ENCODE measurements around the gene PRPF19. TPM values are rescaled to one million over a fixed set of nuclear protein-coding genes. Genes with fewer than 3 reads are reported as not detected.

The PRPF19 gene
- total and polyA plus RNA-seq, 2 of the 4 experiments (the other 2 are of a cell fraction), result 29.8 to 50.4 TPM

DNA sequence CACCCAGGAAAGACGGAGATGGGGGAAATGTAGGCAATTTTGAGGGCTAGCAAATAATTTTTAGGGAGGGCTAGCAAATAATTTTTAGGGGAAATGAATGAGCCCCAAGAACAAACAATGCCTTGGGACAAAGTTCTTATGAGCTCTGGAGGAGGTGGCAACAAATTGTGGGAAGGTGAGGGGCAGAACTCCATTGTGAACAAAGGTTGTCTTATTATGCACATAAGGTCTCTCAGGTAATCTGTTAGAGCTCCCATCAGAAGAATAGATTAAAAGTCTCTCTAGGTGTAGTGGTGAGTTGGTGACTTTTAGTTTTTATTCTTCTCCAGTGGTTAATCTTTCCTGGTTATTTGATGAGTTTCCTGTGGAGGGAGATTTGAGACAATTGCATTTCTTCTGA lies 2.4 kb upstream of the PRPF19 start:
- H3K9me3 ChIP-seq (ENCODE audit: control insufficient read depth, insufficient read depth, low read length), result no peaks in the 10 kb centered on the region
- DNase-seq, result no peak
- POLR2A ChIA-PET (ENCODE audit: unreplicated experiment), result no interaction called here
- WGBS, 2 experiments (ENCODE audit: extremely low coverage in 2 of 2, insufficient read length in 1 of 2), result 13% methylated on average over 1 of the region's 1 CpG; no CpG with 5 or more reads in 1 of the 2 experiments
- H4K5ac ChIP-seq (ENCODE audit: low read depth, low read length), result no peak overlapping the region
- no peak overlapping the region for H2AK9ac ChIP-seq (replicated peaks; ENCODE audit: low read depth, low read length, poor library complexity)
- no peak overlapping the region for H3K23ac ChIP-seq (ENCODE audit: low read depth, low read length)
- H2AK5ac ChIP-seq (ENCODE audit: low read depth, low read length), result no peak overlapping the region
- H3K27ac ChIP-seq (ENCODE audit: insufficient read depth, low read length), result no peak overlapping the region
- H2BK120ac ChIP-seq (ENCODE audit: low read depth, low read length), result no peak overlapping the region
- H3K56ac ChIP-seq (ENCODE audit: extremely low read depth, insufficient read depth, low read length), result no peak overlapping the region
- no peak overlapping the region for H2BK20ac ChIP-seq (ENCODE audit: low read depth, low read length)
- dilution Hi-C loops (cut with HindIII; ENCODE audit: low sequenced_read_pairs, unreplicated experiment), result no loop called here
- H3K4me2 ChIP-seq (ENCODE audit: low read depth, low read length), result no peak overlapping the region
- peaks cover 6 to 22% of the 10 kb centered on the region in 2 experiments; a peak in 3 of 4 replicates for H3K79me1 ChIP-seq (ENCODE audit: low read depth in 1 of 2, low read length in 2 of 2)
- no peak overlapping the region for H3K4ac ChIP-seq (ENCODE audit: low read depth, low read length)
- peaks cover 18% of the 10 kb centered on the region for H4K20me1 ChIP-seq (ENCODE audit: insufficient read depth, low read length)
- TF ChIP-seq RFX5 (IDR thresholded peaks at IDR 0.05; ENCODE audit: low read depth, low read length) (no peak), POLR2A (IDR thresholded peaks at IDR 0.05; ENCODE audit: low read depth, low read length) (no peak)
- TF ChIP-seq, protein P1, sequence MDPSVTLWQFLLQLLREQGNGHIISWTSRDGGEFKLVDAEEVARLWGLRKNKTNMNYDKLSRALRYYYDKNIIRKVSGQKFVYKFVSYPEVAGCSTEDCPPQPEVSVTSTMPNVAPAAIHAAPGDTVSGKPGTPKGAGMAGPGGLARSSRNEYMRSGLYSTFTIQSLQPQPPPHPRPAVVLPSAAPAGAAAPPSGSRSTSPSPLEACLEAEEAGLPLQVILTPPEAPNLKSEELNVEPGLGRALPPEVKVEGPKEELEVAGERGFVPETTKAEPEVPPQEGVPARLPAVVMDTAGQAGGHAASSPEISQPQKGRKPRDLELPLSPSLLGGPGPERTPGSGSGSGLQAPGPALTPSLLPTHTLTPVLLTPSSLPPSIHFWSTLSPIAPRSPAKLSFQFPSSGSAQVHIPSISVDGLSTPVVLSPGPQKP (IDR thresholded peaks at IDR 0.05; ENCODE audit: borderline replicate concordance, low read depth, low read length), result no peak
- no peak for ATAC-seq (ENCODE audit: low read depth)
- no peak overlapping the region for H2BK15ac ChIP-seq (ENCODE audit: low read depth, low read length)
- H3K14ac ChIP-seq (replicated peaks; ENCODE audit: low read depth, low read length), result no peak overlapping the region
- H3K36me3 ChIP-seq (ENCODE audit: control insufficient read depth, insufficient read depth, low read length), result no peaks in the 10 kb centered on the region
- H2AFZ ChIP-seq (replicated peaks; ENCODE audit: low read length, poor library complexity), result no peak overlapping the region
- H4K8ac ChIP-seq (ENCODE audit: low read depth in 2 of 2, low read length in 2 of 2), result no peak overlapping the region
- H3K18ac ChIP-seq (ENCODE audit: low read depth, low read length), result no peak overlapping the region
- in situ Hi-C loops (cut with MboI; ENCODE audit: low sequenced_read_pairs), result loop anchor here (25.0 kb wide), 1 partner anchor 1322 kb away; no protein-coding TSS in a partner anchor
- BruUV-seq (replicated peaks), result no TSS peak
- CTCF ChIA-PET, result interaction anchor here (0.6 to 1.4 kb wide), 2 partner anchors 9 to 17 kb away, joined by 4 read pairs; no protein-coding TSS in a partner anchor
- H2BK5ac ChIP-seq (ENCODE audit: low read depth, low read length, poor library complexity, severe bottlenecking), result no peak overlapping the region
- H3K9ac ChIP-seq (ENCODE audit: low read depth, low read length), result no peak overlapping the region
- peaks cover 10% of the 10 kb centered on the region for H3K27me3 ChIP-seq (ENCODE audit: control insufficient read depth, insufficient read depth, low read length)
- H3K4me1 ChIP-seq (ENCODE audit: control insufficient read depth, insufficient read depth, low read length), result peaks cover 3% of the 10 kb centered on the region
- H4K91ac ChIP-seq (ENCODE audit: insufficient read depth, low read depth, low read length), result no peak overlapping the region
- intact Hi-C loops (cut with micrococcal nuclease), result loop anchor here (5.0 kb wide), 1 partner anchor 263 kb away; no protein-coding TSS in a partner anchor
- H3K9me1 ChIP-seq (ENCODE audit: insufficient read depth, low read length), result peaks cover 4% of the 10 kb centered on the region
- H3K4me3 ChIP-seq (ENCODE audit: insufficient read depth, low read depth, low read length), result no peak overlapping the region
